Astrocyte (in vitro differentiated cells and primary cell): ENCODE data around the gene TRIAP1.

Experiments
- CTCF ChIP-seq: IDR thresholded peaks from 2 replicates; pipeline ENCODE4 v1.5.1; 2011; ENCODE audit warnings: low read depth, mild to moderate bottlenecking, inconsistent platforms, low read length, moderate library complexity; ENCODE audit not compliant: insufficient read depth
- EZH2 ChIP-seq: IDR thresholded peaks from 2 replicates; pipeline ENCODE4 v1.6.1; 2012; ENCODE audit warnings: mild to moderate bottlenecking, low read length, inconsistent platforms; ENCODE audit not compliant: insufficient read depth

GRCh38 chr12:120417917-120418580, 28.1 kb downstream of the TRIAP1 start:
- no peak for TF ChIP-seq CTCF
- TF ChIP-seq EZH2: no peak
